GM12878 (cell line): ENCODE results near the gene SPATA12. TPM values are rescaled to one million over a fixed set of nuclear protein-coding genes. Genes with fewer than 3 reads are reported as not detected.

ENCODE experiments used
- CHD1 ChIP-seq: IDR thresholded peaks from 2 replicates; pipeline ENCODE4 v1.6.1; 2012; ENCODE audit warnings: low read depth, low read length, improper control_type of control experiment
- CHD4 ChIP-seq: fragments of 200-600 bp; sonication (generic); IDR thresholded peaks from 2 replicates; pipeline ENCODE4 v1.6.1; 2016; ENCODE audit warnings: mild to moderate bottlenecking
- MEF2B ChIP-seq: fragments of 450-650 bp; IDR thresholded peaks from 2 replicates; pipeline ENCODE4 v1.6.1; 2018; ENCODE audit warnings: mild to moderate bottlenecking, moderate library complexity; ENCODE audit not compliant: partially characterized antibody, poor library complexity, severe bottlenecking
- MXI1 ChIP-seq: fragments of 150-350 bp; IDR thresholded peaks from 2 replicates; pipeline ENCODE4 v1.6.1; 2011; ENCODE audit warnings: low read depth, mild to moderate bottlenecking, inconsistent platforms, low read length, improper control_type of control experiment
- ZNF217 ChIP-seq: fragments of 450-650 bp; IDR thresholded peaks from 2 replicates; pipeline ENCODE4 v1.6.1; 2017; ENCODE audit warnings: antibody characterized with exemption, mild to moderate bottlenecking
- ZNF687 ChIP-seq: fragments of 450-650 bp; IDR thresholded peaks from 2 replicates; pipeline ENCODE4 v1.6.1; 2017; ENCODE audit warnings: mild to moderate bottlenecking, moderate library complexity
- polyA plus RNA-seq, 11 experiments: library from polyadenylated mRNA; depleted of rRNA in 4 of 11; unstranded in 6 of 11; stranded (reverse) in 5 of 11; fragments of >200 nt; fragmentation: Nextera tagmentation in 4 of 11; fragmentation: Illumina TruSeq in 1 of 11; extraction: Ambion mirVana in 4 of 11; extraction: Trizol in 1 of 11; gene quantifications; 1 replicate in 1 of 11; 2 replicates in 10 of 11; pipeline versions ENCODE4 v1.2.1 to v1.2.3, GENCODE V29; 2011 to 2016; ENCODE audit warnings: inconsistent platforms in 2 of 11, missing spikeins in 2 of 11, low read depth in 1 of 11
- total RNA-seq, 4 experiments: library from RNA; depleted of rRNA in 3 of 4; stranded (reverse); fragments of >200 nt in 3 of 4; fragmentation: Illumina TruSeq in 1 of 4; extraction: Trizol in 1 of 4; gene quantifications; 2 replicates each; pipeline versions ENCODE4 v1.2.1 to v1.2.3, GENCODE V29; 2013 to 2021
- TF ChIP-seq, protein P1 (sequence below): fragments of 450-650 bp; IDR thresholded peaks from 2 replicates; pipeline ENCODE4 v1.6.1; 2016; ENCODE audit warnings: mild to moderate bottlenecking, moderate library complexity, borderline replicate concordance
- TF ChIP-seq, protein P2 (sequence below): IDR thresholded peaks from 2 replicates; pipeline ENCODE4 v1.6.1; 2011; ENCODE audit warnings: mild to moderate bottlenecking, low read depth, low read length, moderate library complexity; ENCODE audit not compliant: insufficient replicate concordance

SPATA12 gene
- total and polyA plus RNA-seq, 10 of the 15 experiments (the other 5 are each of a cell fraction or from before 2014, with no cell fraction given) = 0.03 to 0.69 (median 0.37) TPM

GRCh38 chr3:57098418-57099310, 38.2 kb downstream of the SPATA12 start (continued):
- TF ChIP-seq, protein P1, sequence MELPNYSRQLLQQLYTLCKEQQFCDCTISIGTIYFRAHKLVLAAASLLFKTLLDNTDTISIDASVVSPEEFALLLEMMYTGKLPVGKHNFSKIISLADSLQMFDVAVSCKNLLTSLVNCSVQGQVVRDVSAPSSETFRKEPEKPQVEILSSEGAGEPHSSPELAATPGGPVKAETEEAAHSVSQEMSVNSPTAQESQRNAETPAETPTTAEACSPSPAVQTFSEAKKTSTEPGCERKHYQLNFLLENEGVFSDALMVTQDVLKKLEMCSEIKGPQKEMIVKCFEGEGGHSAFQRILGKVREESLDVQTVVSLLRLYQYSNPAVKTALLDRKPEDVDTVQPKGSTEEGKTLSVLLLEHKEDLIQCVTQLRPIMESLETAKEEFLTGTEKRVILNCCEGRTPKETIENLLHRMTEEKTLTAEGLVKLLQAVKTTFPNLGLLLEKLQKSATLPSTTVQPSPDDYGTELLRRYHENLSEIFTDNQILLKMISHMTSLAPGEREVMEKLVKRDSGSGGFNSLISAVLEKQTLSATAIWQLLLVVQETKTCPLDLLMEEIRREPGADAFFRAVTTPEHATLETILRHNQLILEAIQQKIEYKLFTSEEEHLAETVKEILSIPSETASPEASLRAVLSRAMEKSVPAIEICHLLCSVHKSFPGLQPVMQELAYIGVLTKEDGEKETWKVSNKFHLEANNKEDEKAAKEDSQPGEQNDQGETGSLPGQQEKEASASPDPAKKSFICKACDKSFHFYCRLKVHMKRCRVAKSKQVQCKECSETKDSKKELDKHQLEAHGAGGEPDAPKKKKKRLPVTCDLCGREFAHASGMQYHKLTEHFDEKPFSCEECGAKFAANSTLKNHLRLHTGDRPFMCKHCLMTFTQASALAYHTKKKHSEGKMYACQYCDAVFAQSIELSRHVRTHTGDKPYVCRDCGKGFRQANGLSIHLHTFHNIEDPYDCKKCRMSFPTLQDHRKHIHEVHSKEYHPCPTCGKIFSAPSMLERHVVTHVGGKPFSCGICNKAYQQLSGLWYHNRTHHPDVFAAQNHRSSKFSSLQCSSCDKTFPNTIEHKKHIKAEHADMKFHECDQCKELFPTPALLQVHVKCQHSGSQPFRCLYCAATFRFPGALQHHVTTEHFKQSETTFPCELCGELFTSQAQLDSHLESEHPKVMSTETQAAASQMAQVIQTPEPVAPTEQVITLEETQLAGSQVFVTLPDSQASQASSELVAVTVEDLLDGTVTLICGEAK = no peak
- TF ChIP-seq, protein P2, sequence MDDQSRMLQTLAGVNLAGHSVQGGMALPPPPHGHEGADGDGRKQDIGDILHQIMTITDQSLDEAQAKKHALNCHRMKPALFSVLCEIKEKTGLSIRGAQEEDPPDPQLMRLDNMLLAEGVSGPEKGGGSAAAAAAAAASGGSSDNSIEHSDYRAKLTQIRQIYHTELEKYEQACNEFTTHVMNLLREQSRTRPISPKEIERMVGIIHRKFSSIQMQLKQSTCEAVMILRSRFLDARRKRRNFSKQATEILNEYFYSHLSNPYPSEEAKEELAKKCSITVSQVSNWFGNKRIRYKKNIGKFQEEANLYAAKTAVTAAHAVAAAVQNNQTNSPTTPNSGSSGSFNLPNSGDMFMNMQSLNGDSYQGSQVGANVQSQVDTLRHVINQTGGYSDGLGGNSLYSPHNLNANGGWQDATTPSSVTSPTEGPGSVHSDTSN = no peak
- TF ChIP-seq ZNF217 = no peak
- no peak for TF ChIP-seq MXI1
- TF ChIP-seq CHD1 = no peak
- TF ChIP-seq ZNF687 = no peak
- TF ChIP-seq MEF2B = no peak
- TF ChIP-seq CHD4 = no peak
